ENCODE data around the gene CNTN5.

The CNTN5 gene

GRCh38 chr11:99534812-99535211 lies 514.1 kb downstream of the CNTN5 start:
- no peak for DNase-seq

GRCh38 chr11:99535406-99535805 lies 514.7 kb downstream of the CNTN5 start:
- no peak for DNase-seq

DNA sequence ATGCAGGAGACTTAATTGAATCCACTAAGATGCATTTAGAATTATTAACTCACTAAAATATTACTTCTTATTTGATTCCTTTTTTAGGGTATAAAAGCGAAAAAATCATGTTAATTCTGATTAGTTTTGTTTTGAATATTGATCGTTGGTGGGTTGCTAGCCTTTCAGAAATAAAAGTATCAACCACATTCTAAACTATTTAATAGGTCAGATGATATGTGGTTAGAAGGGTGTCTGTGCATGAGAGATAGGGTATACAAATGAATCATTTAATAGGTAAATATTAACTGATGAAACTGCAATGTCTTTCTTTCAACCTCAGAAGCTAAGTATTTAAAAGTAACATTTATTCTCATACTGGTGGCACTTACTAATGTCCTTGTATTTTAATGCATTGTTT lies 515.1 kb downstream of the CNTN5 start:
- DNase-seq = no peak

GRCh38 chr11:99537681-99538080 lies 516.9 kb downstream of the CNTN5 start:
- no peak for DNase-seq

GRCh38 chr11:99545616-99546015 lies 524.9 kb downstream of the CNTN5 start:
- DNase-seq = no peak

- DNase-seq = no peak
Measured at GRCh38 chr11:99548264-99548663, 527.5 kb downstream of the CNTN5 start.

DNA sequence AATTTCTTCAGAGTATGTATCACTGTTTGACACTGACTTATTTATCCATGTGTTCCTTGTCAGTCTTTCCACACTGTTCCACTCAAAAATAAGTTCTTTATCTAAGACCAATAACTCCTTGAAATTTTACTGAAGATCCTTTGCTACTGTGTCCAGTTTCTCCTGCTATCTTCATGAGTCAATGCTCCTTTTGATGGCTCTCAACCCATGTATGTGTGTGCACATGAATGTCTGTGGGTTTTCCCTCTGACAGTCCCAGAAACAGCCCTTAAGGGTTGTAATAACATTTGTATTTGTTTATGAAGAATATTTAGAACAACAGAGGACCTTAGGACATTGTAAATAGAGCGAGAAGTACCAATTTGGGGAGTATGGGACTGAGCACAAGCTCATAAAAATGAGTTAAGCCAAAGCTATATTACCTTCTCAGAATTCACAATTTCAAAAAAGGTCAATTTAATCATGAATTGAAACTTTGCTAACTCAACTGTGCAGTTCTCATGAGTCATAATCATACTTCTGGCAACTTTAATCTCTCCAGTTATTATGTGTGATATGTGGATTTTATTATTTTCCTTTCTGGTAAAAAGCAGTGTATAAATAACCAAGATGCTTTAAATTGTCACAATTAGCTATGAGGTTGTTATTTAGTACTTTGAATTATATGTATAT lies 533.6 kb downstream of the CNTN5 start:
- DNase-seq = no peak

DNA sequence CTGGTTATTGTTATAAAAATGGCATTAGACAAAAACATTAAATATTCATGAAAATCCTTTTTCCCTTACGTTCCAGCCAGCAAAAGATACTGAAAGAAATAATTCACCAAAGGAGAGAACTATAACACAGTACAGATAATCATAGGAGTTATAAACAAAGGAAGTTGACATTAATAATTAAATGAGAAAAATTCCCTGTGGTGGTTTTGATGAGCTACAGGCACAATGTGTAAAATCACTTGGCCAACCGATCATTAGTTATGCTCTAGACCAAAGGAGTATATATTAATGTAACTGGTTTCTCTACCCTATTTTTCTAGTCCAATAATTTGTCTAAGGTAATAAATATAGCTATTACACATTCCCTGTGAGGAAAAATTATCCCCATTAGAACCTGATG lies 534.7 kb downstream of the CNTN5 start:
- DNase-seq = no peak

- DNase-seq = no peak
Measured at GRCh38 chr11:99565333-99565732, 544.6 kb downstream of the CNTN5 start.

DNA sequence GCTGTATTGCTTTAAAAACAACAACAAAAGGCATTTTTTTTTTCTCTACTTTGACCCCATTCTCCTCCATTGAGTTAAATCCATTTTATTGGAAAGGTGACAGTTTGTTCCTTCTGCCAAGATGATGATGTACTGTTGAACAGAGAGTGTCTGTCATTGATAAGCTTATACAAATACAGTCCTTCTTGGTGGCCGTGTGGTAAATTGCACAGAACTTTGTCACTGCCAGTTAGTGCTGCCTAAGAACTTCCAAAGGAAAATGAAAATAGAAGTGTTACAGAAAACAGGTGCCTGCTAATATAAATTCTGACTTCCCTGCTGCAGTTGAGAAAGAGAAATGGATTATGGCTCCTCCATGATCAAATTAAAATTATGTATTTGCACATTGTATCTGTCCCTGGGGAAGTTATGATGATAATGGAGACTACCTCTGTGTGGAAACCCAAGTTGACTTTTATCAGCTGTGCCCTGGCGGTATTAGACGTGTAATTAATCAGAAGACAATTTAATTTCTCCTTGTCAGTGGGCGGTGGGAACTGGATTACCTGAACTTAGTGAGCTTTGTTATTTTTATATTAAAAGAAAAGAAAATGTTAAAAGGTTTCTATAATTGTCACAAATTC lies 546.7 kb downstream of the CNTN5 start:
- DNase-seq = no peak

DNA sequence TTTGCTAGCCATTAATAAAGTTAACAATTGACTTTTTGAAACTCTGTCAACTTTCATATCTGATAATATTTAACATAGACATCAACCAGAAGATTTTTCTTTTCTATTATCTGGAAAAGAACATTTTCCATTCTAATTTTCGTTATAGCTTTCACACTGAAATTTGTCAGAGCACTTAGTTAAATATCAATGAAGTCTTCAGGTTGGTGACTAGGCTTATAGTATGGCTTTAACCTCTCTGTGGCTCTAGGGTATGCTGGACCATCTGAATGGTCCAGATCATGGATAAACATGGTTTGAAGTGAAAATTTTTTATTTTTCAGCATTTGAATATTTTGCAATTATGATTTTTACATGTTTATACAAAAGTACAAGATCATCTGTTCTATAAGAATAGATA lies 548.1 kb downstream of the CNTN5 start:
- no peak for DNase-seq

DNA sequence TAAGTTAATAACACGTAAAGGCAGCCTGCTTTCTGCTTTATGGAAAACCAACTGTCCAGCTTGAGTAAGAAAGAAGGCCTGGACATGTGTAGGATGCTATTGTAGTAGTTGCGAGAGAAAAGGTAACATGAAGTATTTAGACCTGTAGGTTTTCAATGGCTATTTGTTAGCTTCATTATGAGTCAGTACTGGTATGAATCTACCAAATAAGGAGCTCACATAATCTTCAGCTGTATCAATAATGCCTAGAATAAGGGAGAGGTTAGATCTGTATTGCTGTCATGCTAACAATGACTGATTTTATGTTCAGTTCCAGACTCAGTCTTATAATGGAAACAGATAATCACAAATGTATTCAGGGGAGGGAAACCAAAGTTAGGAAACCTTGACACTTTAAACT lies 550.3 kb downstream of the CNTN5 start:
- DNase-seq = no peak

- DNase-seq = no peak
Measured at GRCh38 chr11:99584830-99585229, 564.1 kb downstream of the CNTN5 start.

DNA sequence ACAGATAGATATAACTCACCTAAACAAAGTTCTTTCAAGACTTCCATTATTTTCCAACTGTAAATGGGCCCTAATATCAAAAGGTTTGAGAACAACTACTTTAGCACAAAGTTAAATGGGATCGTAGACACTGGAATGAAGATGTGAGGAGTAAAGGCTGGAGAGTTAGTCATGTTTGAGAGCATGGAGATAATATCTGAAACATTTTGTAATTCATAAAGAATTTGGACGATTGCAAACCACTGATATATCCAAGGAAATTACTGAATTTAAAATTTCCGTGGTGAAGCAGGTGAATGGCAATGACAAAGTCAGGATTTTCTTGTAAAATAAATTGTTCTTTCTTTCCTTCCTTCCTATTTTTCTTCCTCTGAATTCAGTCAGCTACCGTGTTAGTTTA lies 564.9 kb downstream of the CNTN5 start:
- DNase-seq = no peak

GRCh38 chr11:99589771-99590170 lies 569.0 kb downstream of the CNTN5 start:
- no peak for DNase-seq

GRCh38 chr11:99592266-99592665 lies 571.5 kb downstream of the CNTN5 start:
- DNase-seq = peak in 2 of 3 donors; percentile 1 to 19

- no peak for DNase-seq
Measured at GRCh38 chr11:99593197-99593596, 572.4 kb downstream of the CNTN5 start.

DNA sequence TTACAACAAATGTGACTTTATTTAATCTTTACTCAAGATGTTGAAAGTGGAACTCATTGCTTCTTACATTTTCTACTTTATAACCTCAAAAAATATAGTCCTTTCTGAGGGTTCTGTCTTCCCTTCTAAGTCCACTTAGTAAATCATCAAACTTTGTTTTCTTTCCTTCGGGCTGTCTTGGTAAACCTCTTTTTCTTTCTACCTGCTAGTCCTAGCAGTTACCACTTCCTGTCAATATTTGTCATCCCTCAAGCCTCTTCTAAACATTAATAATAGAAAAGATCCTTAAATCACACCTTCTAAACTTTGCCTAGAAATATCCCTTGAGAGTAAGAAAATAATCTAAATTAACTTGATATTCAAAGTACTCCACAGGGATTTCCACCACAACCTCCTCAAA lies 580.4 kb downstream of the CNTN5 start:
- DNase-seq = peak in 1 of 3 donors; percentile 15

DNA sequence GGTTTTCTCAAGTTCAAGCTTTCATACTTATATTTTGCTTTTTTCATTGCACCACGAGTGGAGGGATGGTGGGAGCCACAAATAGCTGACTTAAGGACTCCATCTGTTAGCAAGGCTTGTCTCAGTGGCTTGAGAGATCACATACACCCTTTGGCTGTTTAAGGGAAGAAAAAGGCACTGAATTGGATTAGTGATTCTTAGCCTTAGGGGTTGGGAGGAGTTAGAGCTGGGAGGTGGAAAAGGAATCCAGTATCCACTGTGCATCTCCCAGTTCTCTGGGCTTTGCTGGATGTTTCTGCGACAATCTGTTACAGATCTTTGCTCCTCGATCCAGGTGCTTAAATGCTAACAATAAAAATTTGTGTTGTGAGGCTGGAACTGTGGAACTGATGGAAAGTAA lies 593.6 kb downstream of the CNTN5 start:
- no peak for DNase-seq

- no peak for DNase-seq
Measured at GRCh38 chr11:99630629-99631028, 609.9 kb downstream of the CNTN5 start.

GRCh38 chr11:99631618-99632017 lies 610.9 kb downstream of the CNTN5 start:
- no peak for DNase-seq

- DNase-seq = peak in 2 of 3 donors; percentile 3 to 25
Measured at GRCh38 chr11:99632969-99633368, 612.2 kb downstream of the CNTN5 start.

- no peak for DNase-seq
Measured at GRCh38 chr11:99634581-99634980, 613.8 kb downstream of the CNTN5 start.

DNA sequence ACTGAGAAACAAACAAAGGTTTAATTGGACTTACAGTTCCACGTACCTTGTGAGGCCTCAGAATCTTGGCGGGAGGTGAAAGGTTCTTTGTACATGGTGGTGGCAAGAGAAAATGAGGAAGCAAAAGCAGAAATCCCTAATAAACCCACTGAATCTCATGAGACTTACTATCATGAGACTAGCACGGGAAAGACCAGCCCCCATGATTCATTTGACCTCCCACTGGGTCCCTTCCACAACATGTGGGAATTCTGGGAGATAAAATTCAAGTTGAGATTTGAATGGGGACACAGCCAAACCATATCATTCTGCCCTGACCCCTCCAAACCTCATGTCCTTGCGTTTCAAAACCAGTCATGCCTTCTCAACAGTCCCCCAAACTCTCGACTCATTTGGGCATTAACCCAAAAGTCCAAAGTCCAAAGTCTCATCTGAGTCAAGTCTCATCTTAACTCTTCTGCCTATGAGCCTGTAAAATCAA lies 617.4 kb downstream of the CNTN5 start:
- DNase-seq = no peak

GRCh38 chr11:99640671-99641070 lies 619.9 kb downstream of the CNTN5 start:
- no peak for DNase-seq
